Duodenal mucosa (tissue), 2 donors: ENCODE measurements around the gene COL23A1.

Source experiments
- H3K27ac ChIP-seq: one replicate; pipeline ENCODE4 v1.7.0; 2013; ENCODE audit warnings: low read depth, low read length
- H3K27me3 ChIP-seq, 2 donors: one replicate each; pipeline ENCODE4 v1.7.0; 2013; ENCODE audit warnings: low read length in 2 of 2, control low read depth in 1 of 2; ENCODE audit not compliant: insufficient read depth in 2 of 2, control insufficient read depth in 1 of 2
- H3K36me3 ChIP-seq, 2 donors: one replicate each; pipeline ENCODE4 v1.7.0; 2013; ENCODE audit warnings: low read length in 2 of 2, control low read depth in 1 of 2; ENCODE audit not compliant: insufficient read depth in 2 of 2, control insufficient read depth in 1 of 2
- H3K4me1 ChIP-seq, 2 donors: one replicate each; pipeline ENCODE4 v1.7.0; 2013; ENCODE audit warnings: low read length in 2 of 2, control low read depth in 1 of 2; ENCODE audit not compliant: insufficient read depth in 2 of 2, control insufficient read depth in 1 of 2
- H3K4me3 ChIP-seq, 2 donors: one replicate each; pipeline ENCODE4 v1.7.0; 2013; ENCODE audit warnings: low read length in 2 of 2, low read depth in 1 of 2
- H3K9ac ChIP-seq, 2 donors: one replicate each; pipeline ENCODE4 v1.7.0; 2013; ENCODE audit warnings: low read length in 2 of 2, low read depth in 1 of 2
- H3K9me3 ChIP-seq, 2 donors: one replicate each; pipeline ENCODE4 v1.7.0; 2013; ENCODE audit warnings: low read length in 2 of 2, control low read depth in 1 of 2; ENCODE audit not compliant: control insufficient read depth in 1 of 2

Gene COL23A1

GRCh38 chr5:178479261-178479660 lies 110.9 kb downstream of the COL23A1 start:
- Histone ChIP-seq H3K9me3 (no peaks in the 10 kb centered on the region), H3K27me3 (no peaks in the 10 kb centered on the region), H3K27ac (no peak overlapping the region), H3K4me3 (no peak overlapping the region), H3K9ac (no peak overlapping the region), H3K36me3 (no peaks in the 10 kb centered on the region), H3K4me1 (peaks cover 8 to 10% of the 10 kb centered on the region in 2 donors)

GRCh38 chr5:178478370-178478769 lies 111.8 kb downstream of the COL23A1 start:
- Histone ChIP-seq H3K27ac (no peak overlapping the region), H3K9me3 (no peaks in the 10 kb centered on the region), H3K4me1 (peaks cover 8 to 10% of the 10 kb centered on the region in 2 donors), H3K27me3 (no peaks in the 10 kb centered on the region), H3K4me3 (no peak overlapping the region), H3K36me3 (no peaks in the 10 kb centered on the region), H3K9ac (no peak overlapping the region)

GRCh38 chr5:178477802-178478201 lies 112.4 kb downstream of the COL23A1 start:
- Histone ChIP-seq H3K27ac (no peak overlapping the region), H3K9ac (no peak overlapping the region), H3K4me3 (no peak overlapping the region), H3K36me3 (no peaks in the 10 kb centered on the region), H3K27me3 (no peaks in the 10 kb centered on the region), H3K9me3 (no peaks in the 10 kb centered on the region), H3K4me1 (peaks cover 8 to 10% of the 10 kb centered on the region in 2 donors)

DNA sequence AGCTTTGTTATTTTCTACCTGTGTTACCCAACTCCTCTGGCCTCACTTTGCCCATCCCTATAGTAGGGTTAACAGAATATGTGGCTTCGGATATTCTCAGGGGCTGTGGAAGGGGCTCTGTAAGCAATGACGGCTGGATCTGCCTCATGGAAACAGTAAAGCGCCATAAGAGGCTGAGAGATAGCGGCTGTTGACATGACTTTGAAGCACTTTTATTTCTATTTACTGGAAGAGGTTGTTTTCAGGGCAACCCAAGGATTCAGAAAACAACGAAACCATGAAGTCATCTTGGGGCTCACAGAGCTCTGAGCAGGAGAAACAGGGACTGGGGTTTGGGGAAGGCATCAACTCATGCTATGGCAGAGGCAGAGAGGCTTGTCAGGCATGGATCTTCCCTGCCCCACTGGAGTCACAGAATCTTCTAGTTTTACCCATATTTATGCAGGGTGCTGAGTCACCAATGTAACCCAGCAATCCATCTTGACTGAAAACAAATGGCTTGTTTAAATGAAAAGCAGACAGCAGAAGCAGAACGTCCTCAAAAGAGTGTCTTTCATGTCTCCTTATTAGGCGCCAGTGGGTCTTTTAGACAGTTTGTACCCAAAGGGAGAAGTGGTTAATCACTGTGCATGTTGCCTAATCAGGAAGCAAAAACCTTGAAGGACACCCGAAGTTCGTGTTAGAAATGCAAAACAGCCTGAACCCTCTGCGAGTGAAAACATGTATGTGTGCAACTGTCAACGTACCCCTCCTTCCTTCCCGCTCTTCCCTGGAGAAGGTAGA lies 113.0 kb downstream of the COL23A1 start:
- Histone ChIP-seq H3K9me3 (no peaks in the 10 kb centered on the region), H3K36me3 (no peaks in the 10 kb centered on the region), H3K27ac (no peak overlapping the region), H3K4me1 (peaks cover 8 to 10% of the 10 kb centered on the region in 2 donors), H3K4me3 (no peak overlapping the region), H3K27me3 (no peaks in the 10 kb centered on the region), H3K9ac (no peak overlapping the region)

DNA sequence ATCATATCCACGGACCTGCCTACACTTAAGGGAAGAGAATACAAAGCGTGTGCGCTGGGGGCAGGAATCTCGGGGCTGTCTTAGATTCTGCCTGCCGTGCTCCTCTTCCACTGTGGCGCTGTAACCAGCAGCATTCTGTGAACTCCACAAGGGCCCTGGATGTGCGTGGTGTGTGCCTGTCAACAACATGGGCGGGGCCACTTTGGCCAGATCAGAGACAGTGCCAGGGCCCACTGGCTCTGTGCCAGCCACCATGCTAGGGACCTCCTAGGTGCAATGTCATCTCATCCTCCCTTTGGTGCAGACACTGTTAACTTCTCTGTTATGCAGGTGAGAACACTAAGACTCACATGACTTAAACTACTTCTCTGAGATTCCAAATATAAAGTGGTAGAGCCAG lies 113.7 kb downstream of the COL23A1 start:
- no peak overlapping the region for H3K27ac ChIP-seq
- H3K9me3 ChIP-seq = no peaks in the 10 kb centered on the region
- H3K4me3 ChIP-seq = no peak overlapping the region
- H3K27me3 ChIP-seq = no peaks in the 10 kb centered on the region
- no peak overlapping the region for H3K9ac ChIP-seq
- H3K36me3 ChIP-seq = no peaks in the 10 kb centered on the region
- peaks cover 8 to 10% of the 10 kb centered on the region in 2 donors for H3K4me1 ChIP-seq

GRCh38 chr5:178475422-178475821 lies 114.8 kb downstream of the COL23A1 start:
- H3K9me3 ChIP-seq = no peaks in the 10 kb centered on the region
- no peaks in the 10 kb centered on the region for H3K36me3 ChIP-seq
- H3K9ac ChIP-seq = no peak overlapping the region
- H3K27ac ChIP-seq = no peak overlapping the region
- no peak overlapping the region for H3K4me3 ChIP-seq
- no peaks in the 10 kb centered on the region for H3K27me3 ChIP-seq
- peaks cover 8 to 10% of the 10 kb centered on the region in 2 donors for H3K4me1 ChIP-seq

- no peak overlapping the region for H3K4me3 ChIP-seq
- no peak overlapping the region for H3K27ac ChIP-seq
- no peaks in the 10 kb centered on the region for H3K9me3 ChIP-seq
- H3K9ac ChIP-seq = no peak overlapping the region
- H3K4me1 ChIP-seq = peaks cover 8 to 10% of the 10 kb centered on the region in 2 donors
- no peaks in the 10 kb centered on the region for H3K27me3 ChIP-seq
- H3K36me3 ChIP-seq = no peaks in the 10 kb centered on the region
These were observed 115.5 kb downstream of the COL23A1 start for GRCh38 chr5:178474562-178475184.

GRCh38 chr5:178473854-178474253 lies 116.3 kb downstream of the COL23A1 start:
- Histone ChIP-seq H3K27me3 (no peaks in the 10 kb centered on the region), H3K9ac (no peak overlapping the region), H3K4me3 (no peak overlapping the region), H3K27ac (no peak overlapping the region), H3K36me3 (no peaks in the 10 kb centered on the region), H3K4me1 (peaks cover 8 to 10% of the 10 kb centered on the region in 2 donors), H3K9me3 (no peaks in the 10 kb centered on the region)

GRCh38 chr5:178472138-178472537 lies 118.1 kb downstream of the COL23A1 start:
- H3K36me3 ChIP-seq = no peaks in the 10 kb centered on the region
- no peak overlapping the region for H3K4me3 ChIP-seq
- H3K9me3 ChIP-seq = no peaks in the 10 kb centered on the region
- H3K27me3 ChIP-seq = no peaks in the 10 kb centered on the region
- H3K9ac ChIP-seq = no peak overlapping the region
- no peak overlapping the region for H3K27ac ChIP-seq
- peaks cover 0 to 10% of the 10 kb centered on the region in 2 donors for H3K4me1 ChIP-seq

DNA sequence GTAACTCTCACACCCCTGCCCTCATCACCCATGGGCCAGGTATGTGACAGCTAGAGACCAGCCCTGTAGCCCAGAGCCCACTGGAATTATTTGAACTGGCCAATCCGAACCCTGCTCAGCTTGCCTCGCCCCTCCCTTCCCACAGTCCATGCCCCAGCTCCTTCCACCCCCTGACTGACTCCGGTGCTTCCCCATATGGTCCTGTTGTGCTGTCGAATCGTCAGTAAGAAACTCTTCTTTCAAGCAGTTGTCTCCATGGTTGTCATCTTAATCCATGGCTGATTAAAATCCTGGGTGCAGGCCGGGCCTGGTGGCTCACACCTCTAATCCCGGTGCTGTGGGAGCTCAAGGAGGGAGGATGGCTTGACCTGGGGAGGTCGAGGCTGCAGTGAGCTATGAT lies 118.5 kb downstream of the COL23A1 start:
- Histone ChIP-seq H3K4me3 (no peak overlapping the region), H3K27ac (no peak overlapping the region), H3K4me1 (peaks cover 0 to 11% of the 10 kb centered on the region in 2 donors), H3K27me3 (no peaks in the 10 kb centered on the region), H3K36me3 (no peaks in the 10 kb centered on the region), H3K9me3 (no peaks in the 10 kb centered on the region), H3K9ac (no peak overlapping the region)
